HG02759 (cell line): ENCODE results near the gene CDH24.

ENCODE experiments used
- ATAC-seq: cut with Tn5 transposase; IDR thresholded peaks from one replicate; pipeline ENCODE4 v1.9.1; 2021; ENCODE audit warnings: mild to moderate bottlenecking, moderate library complexity; ENCODE audit not compliant: unreplicated experiment

Gene CDH24

GRCh38 chr14:23063601-23064000, 6.3 kb upstream of the CDH24 start:
- no peak for ATAC-seq

- no peak for ATAC-seq
Measured at GRCh38 chr14:23062002-23062401, 4.7 kb upstream of the CDH24 start.

- ATAC-seq, result no peak
Measured at GRCh38 chr14:23060536-23061260, 3.4 kb upstream of the CDH24 start.

GRCh38 chr14:23058654-23059504, 1.6 kb upstream of the CDH24 start:
- no peak for ATAC-seq

GRCh38 chr14:23057757-23058653, 685 bp upstream of the CDH24 start:
- ATAC-seq, result peak; percentile 61

- peak; percentile 69 for ATAC-seq
Measured at GRCh38 chr14:23056145-23056955, 970 bp downstream of the CDH24 start.

GRCh38 chr14:23055621-23056144, 1.6 kb downstream of the CDH24 start:
- ATAC-seq, result no peak

- no peak for ATAC-seq
Measured at GRCh38 chr14:23055147-23055550, 2.2 kb downstream of the CDH24 start.

GRCh38 chr14:23054000-23054811, 3.1 kb downstream of the CDH24 start:
- ATAC-seq, result no peak

GRCh38 chr14:23053426-23053825, 3.9 kb downstream of the CDH24 start:
- ATAC-seq, result no peak

- ATAC-seq, result no peak
Measured at GRCh38 chr14:23052671-23053070, 4.6 kb downstream of the CDH24 start.

GRCh38 chr14:23052182-23052623, 5.1 kb downstream of the CDH24 start:
- no peak for ATAC-seq

- ATAC-seq, result no peak
Measured at GRCh38 chr14:23051141-23052057, 5.9 kb downstream of the CDH24 start.

GRCh38 chr14:23049011-23049410, 8.3 kb downstream of the CDH24 start:
- no peak for ATAC-seq

- ATAC-seq, result no peak
Measured at GRCh38 chr14:23047751-23048693, 9.3 kb downstream of the CDH24 start.

GRCh38 chr14:23047034-23047634, 10.2 kb downstream of the CDH24 start:
- ATAC-seq, result no peak
